Measurements from ENCODE around the gene HSPB8. TPM values are rescaled to one million over a fixed set of nuclear protein-coding genes. Genes with fewer than 3 reads are reported as not detected.

HSPB8 gene
- total RNA-seq, 1 donor from 2014 or later = not detected

DNA sequence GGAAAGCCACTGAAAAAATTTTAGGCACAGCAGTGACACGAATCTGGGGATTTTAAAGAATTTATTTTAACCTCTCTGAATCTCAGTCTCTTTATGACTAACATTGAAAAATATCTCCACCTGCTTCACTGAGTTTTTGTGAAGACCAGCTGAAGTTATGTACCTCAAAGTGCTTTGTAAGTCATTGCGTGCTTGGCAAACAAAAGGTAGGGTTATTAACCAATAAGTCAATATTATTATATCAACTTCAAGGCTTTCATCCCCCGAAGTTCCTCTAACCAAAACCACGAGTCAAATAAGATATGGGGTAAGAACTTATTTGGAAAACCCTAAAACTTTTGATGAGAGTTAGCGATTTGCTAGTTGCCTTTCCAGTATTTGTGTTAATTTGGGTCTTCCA lies 62.3 kb downstream of the HSPB8 start:
- intact Hi-C loops (cut with micrococcal nuclease) = no loop called here
- no peak overlapping the region for H3K4me3 Mint-ChIP-seq
- no peak for ATAC-seq (ENCODE audit: low read depth)
- H3K36me3 Mint-ChIP-seq (ENCODE audit: low read depth) = no peaks in the 10 kb centered on the region
- no peak overlapping the region for H3K27ac Mint-ChIP-seq
- H3K9me3 Mint-ChIP-seq = peaks cover 3% of the 10 kb centered on the region
- peaks cover 5% of the 10 kb centered on the region for H3K27me3 Mint-ChIP-seq
- H3K4me1 Mint-ChIP-seq = no peaks in the 10 kb centered on the region
- CTCF ChIA-PET = no interaction called here
- no peak for DNase-seq
- POLR2A ChIA-PET = no interaction called here
- TF ChIP-seq CTCF (IDR thresholded peaks at IDR 0.05) = no peak

DNA sequence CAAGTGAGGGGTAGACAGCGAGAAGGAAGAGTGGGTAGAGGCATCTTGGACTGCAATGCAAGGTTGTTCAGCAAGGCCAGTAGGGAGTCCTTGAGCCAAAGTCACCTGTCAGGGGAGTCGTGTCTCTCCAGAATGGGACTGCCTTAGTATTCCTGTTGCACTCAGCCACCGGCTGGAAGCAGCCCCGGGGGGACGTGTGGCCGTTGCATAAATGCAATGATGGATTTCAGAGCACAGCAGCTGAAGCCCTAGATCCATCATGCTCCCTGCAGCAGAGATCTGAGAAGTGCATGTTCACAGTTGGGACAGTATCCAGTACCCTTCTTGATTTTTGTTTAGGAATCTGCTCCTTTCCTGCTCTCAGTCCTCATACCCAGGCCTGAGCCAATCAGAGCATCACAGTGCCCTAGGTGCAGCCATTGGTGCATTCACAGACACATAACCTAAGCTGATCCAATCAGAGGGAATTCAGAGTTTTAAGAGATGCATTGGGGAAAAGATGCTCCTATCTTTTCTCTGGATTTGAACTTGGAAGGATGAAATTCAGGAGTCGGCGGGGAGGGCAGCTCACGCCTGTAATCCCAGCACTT lies 62.9 kb downstream of the HSPB8 start:
- no peak overlapping the region for H3K27ac Mint-ChIP-seq
- DNase-seq (no peak), ATAC-seq (ENCODE audit: low read depth) (no peak)
- no peaks in the 10 kb centered on the region for H3K4me1 Mint-ChIP-seq
- peaks cover 3% of the 10 kb centered on the region for H3K9me3 Mint-ChIP-seq
- no peak overlapping the region for H3K4me3 Mint-ChIP-seq
- intact Hi-C loops (cut with micrococcal nuclease) = no loop called here
- CTCF ChIA-PET = no interaction called here
- no peaks in the 10 kb centered on the region for H3K36me3 Mint-ChIP-seq (ENCODE audit: low read depth)
- H3K27me3 Mint-ChIP-seq = peaks cover 1% of the 10 kb centered on the region
- TF ChIP-seq CTCF (IDR thresholded peaks at IDR 0.05) = no peak
- POLR2A ChIA-PET = no interaction called here

Other genes starting within 250 kb of the HSPB8 start
- gene SRRM4, start 197.4 kb upstream of the HSPB8 start, total RNA-seq = not detected in 2 replicates
- gene CCDC60, start 155.8 kb downstream of the HSPB8 start, total RNA-seq = not detected in 2 replicates

Measured in activated B cell treated with CpG ODN at 0.5 μM for 24 hours (primary cell).